Measurements from ENCODE around the gene ELFN2.

Gene ELFN2

DNA sequence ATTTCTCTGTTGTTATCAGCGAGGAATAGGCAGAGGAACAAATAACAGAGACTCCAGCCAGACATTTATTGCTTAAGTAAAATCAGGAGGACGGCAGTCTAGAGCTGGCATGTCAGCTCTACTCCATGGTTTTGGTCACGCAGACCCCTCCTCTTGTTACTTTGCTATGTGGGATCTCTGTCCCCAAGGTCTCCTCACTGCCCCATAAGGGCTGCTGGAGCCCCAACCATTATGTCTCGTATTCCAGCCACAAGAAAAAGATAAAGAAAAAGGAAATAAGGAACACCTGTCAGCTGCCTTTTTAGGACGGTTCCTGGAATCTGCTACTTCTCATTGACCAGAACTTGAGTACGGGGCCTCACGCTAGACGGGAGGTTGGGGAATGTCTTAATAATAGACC, 70.4 kb downstream of the ELFN2 start:
- no peaks in the 10 kb centered on the region for H3K4me1 ChIP-seq
- H3K9ac ChIP-seq, result no peak overlapping the region
- H3K79me2 ChIP-seq, result no peaks in the 10 kb centered on the region
- H3K4me3 ChIP-seq (ENCODE audit: low read depth, low read length), result no peak overlapping the region
- H3K9me3 ChIP-seq (ENCODE audit: control insufficient read depth, low read length), result no peaks in the 10 kb centered on the region
- H3K27me3 ChIP-seq (ENCODE audit: control insufficient read depth, insufficient read depth, low read length), result no peaks in the 10 kb centered on the region
- no peak overlapping the region for H3K27ac ChIP-seq
- H3K4me2 ChIP-seq (ENCODE audit: low read length), result no peak overlapping the region
- no peak overlapping the region for H2AFZ ChIP-seq
- TF ChIP-seq, protein P1, sequence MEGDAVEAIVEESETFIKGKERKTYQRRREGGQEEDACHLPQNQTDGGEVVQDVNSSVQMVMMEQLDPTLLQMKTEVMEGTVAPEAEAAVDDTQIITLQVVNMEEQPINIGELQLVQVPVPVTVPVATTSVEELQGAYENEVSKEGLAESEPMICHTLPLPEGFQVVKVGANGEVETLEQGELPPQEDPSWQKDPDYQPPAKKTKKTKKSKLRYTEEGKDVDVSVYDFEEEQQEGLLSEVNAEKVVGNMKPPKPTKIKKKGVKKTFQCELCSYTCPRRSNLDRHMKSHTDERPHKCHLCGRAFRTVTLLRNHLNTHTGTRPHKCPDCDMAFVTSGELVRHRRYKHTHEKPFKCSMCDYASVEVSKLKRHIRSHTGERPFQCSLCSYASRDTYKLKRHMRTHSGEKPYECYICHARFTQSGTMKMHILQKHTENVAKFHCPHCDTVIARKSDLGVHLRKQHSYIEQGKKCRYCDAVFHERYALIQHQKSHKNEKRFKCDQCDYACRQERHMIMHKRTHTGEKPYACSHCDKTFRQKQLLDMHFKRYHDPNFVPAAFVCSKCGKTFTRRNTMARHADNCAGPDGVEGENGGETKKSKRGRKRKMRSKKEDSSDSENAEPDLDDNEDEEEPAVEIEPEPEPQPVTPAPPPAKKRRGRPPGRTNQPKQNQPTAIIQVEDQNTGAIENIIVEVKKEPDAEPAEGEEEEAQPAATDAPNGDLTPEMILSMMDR (IDR thresholded peaks at IDR 0.05), result no peak
- H3K36me3 ChIP-seq (ENCODE audit: control insufficient read depth, insufficient read depth, low read length), result no peaks in the 10 kb centered on the region

DNA sequence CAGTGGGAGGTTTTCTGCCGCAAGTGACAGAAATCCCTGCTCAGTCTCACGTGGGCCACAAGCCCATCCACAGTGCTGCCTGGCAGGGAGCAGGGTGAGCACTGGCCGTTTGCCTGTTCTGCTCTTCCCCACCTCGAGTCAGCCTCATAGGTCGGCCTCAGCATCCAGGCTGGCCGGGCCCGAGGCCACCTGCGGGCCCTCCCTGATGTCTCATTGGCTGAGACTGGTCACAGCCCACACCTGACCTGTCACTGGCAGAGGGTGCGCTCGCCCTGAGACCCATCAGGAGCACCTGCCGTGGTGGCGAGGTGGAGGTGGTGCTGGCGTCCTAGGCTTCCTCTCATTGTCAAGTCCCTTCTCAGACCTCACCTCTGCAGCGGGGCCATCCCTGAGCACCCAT, 72.1 kb downstream of the ELFN2 start:
- Histone ChIP-seq H3K27me3 (ENCODE audit: control insufficient read depth, insufficient read depth, low read length) (no peaks in the 10 kb centered on the region), H3K9ac (no peak overlapping the region), H3K27ac (no peak overlapping the region), H3K4me1 (no peaks in the 10 kb centered on the region), H3K79me2 (no peaks in the 10 kb centered on the region), H3K36me3 (ENCODE audit: control insufficient read depth, insufficient read depth, low read length) (no peaks in the 10 kb centered on the region), H3K4me3 (ENCODE audit: low read depth, low read length) (no peak overlapping the region), H3K4me2 (ENCODE audit: low read length) (no peak overlapping the region), H3K9me3 (ENCODE audit: control insufficient read depth, low read length) (no peaks in the 10 kb centered on the region), H2AFZ (no peak overlapping the region)
- TF ChIP-seq, protein P1 (IDR thresholded peaks at IDR 0.05), result no peak

DNA sequence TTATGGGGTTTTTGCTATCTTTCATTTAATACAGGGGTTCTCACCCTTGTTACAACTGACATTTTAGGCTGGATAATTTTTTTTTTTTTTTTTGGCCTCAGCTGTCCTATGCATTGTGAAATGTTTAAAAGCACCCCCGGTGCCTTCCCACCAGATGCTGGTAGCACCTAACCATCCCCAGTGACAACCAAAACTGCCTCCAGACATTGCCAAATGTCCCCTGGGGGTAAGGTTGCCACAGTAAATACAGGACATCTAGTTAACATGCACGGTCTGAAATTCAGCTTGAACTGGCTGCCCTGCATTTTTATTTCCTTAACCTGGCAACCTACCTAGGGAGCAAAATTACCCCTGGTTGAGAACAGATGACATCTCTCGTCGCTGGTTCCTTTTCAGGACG, 72.6 kb downstream of the ELFN2 start:
- no peak overlapping the region for H3K27ac ChIP-seq
- TF ChIP-seq, protein P1 (IDR thresholded peaks at IDR 0.05), result no peak
- no peaks in the 10 kb centered on the region for H3K9me3 ChIP-seq (ENCODE audit: control insufficient read depth, low read length)
- no peak overlapping the region for H3K9ac ChIP-seq
- no peaks in the 10 kb centered on the region for H3K4me1 ChIP-seq
- no peaks in the 10 kb centered on the region for H3K27me3 ChIP-seq (ENCODE audit: control insufficient read depth, insufficient read depth, low read length)
- no peak overlapping the region for H2AFZ ChIP-seq
- H3K79me2 ChIP-seq, result no peaks in the 10 kb centered on the region
- H3K36me3 ChIP-seq (ENCODE audit: control insufficient read depth, insufficient read depth, low read length), result no peaks in the 10 kb centered on the region
- H3K4me3 ChIP-seq (ENCODE audit: low read depth, low read length), result no peak overlapping the region
- no peak overlapping the region for H3K4me2 ChIP-seq (ENCODE audit: low read length)

DNA sequence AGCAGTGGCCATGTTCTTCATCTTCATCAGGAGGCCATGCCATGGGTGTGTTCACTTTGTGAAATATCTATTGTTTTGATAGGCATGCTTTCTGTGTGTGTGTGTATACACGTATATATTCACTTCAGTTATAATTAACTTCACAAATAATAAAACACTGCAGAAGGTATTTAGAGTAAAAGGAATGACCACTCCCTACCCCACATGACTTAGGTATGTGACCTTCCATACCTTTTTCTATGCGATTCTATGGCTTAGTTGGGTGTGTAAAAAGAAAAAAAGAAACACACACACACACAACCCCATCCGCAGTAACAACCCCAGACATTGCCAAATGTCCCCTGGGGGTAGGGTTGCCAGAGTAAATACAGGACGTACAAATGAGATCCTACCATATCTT, 73.0 kb downstream of the ELFN2 start:
- Histone ChIP-seq H3K4me3 (ENCODE audit: low read depth, low read length) (no peak overlapping the region), H3K27ac (no peak overlapping the region), H3K4me2 (ENCODE audit: low read length) (no peak overlapping the region), H2AFZ (no peak overlapping the region), H3K9me3 (ENCODE audit: control insufficient read depth, low read length) (no peaks in the 10 kb centered on the region), H3K9ac (no peak overlapping the region), H3K79me2 (no peaks in the 10 kb centered on the region), H3K27me3 (ENCODE audit: control insufficient read depth, insufficient read depth, low read length) (no peaks in the 10 kb centered on the region), H3K4me1 (no peaks in the 10 kb centered on the region), H3K36me3 (ENCODE audit: control insufficient read depth, insufficient read depth, low read length) (no peaks in the 10 kb centered on the region)
- TF ChIP-seq, protein P1 (IDR thresholded peaks at IDR 0.05), result no peak

DNA sequence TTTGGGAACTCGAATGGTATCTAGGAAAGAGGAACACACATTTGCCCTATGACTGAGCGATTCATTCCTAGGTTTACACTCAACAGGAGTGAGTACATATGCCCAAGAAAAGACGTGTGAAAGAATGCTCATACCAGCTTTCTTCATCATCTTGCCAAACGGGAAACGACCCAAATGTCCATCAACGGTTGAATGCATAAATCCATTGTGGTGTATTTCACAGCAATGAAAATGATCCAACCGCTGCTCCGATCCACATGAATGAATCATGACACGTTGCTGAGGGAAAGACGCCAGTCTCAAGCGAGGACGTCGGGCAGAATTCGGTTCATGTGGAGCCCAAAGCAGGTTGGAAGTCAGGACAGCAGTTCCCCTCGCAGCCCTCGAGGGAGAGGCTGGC, 73.4 kb downstream of the ELFN2 start:
- Histone ChIP-seq H3K27me3 (ENCODE audit: control insufficient read depth, insufficient read depth, low read length) (no peaks in the 10 kb centered on the region), H3K36me3 (ENCODE audit: control insufficient read depth, insufficient read depth, low read length) (no peaks in the 10 kb centered on the region)
- TF ChIP-seq, protein P1 (IDR thresholded peaks at IDR 0.05), result no peak

More for the DNA sequence above, 73.4 kb downstream of the ELFN2 start:
- Histone ChIP-seq H3K79me2 (no peaks in the 10 kb centered on the region), H3K4me2 (ENCODE audit: low read length) (no peak overlapping the region), H3K9ac (no peak overlapping the region), H3K4me3 (ENCODE audit: low read depth, low read length) (no peak overlapping the region), H3K9me3 (ENCODE audit: control insufficient read depth, low read length) (no peaks in the 10 kb centered on the region), H2AFZ (no peak overlapping the region), H3K27ac (no peak overlapping the region), H3K4me1 (no peaks in the 10 kb centered on the region)

All from parathyroid adenoma (tissue), 2 donors.